ENCODE measurements around the gene TENM4.

TENM4 gene

GRCh38 chr11:79369055-79369454 lies 71.8 kb downstream of the TENM4 start:
- TF ChIP-seq FOXM1 (IDR thresholded peaks at IDR 0.05; ENCODE audit: borderline replicate concordance) (no peak), L3MBTL2 (conservative IDR thresholded peaks at IDR 0.05) (no peak), SP1 (IDR thresholded peaks at IDR 0.05) (no peak), FOXK2 (IDR thresholded peaks at IDR 0.05) (no peak)
- ChIA-PET CTCF (no interaction called here), POLR2A (no interaction called here)
- DNase-seq (ENCODE audit: extremely low spot score) = no peak

- DNase-seq (ENCODE audit: extremely low spot score) = no peak
- ChIA-PET CTCF (no interaction called here), POLR2A (no interaction called here)
- TF ChIP-seq PKNOX1 (IDR thresholded peaks at IDR 0.05) = no peak
- no peak for TF ChIP-seq ARNT (IDR thresholded peaks at IDR 0.05)
- no peak for TF ChIP-seq BHLHE40 (IDR thresholded peaks at IDR 0.05; ENCODE audit: borderline replicate concordance)
- no peak for TF ChIP-seq TARDBP (IDR thresholded peaks at IDR 0.05)
- no peak for TF ChIP-seq SP1 (IDR thresholded peaks at IDR 0.05)
- TF ChIP-seq FOXM1 (IDR thresholded peaks at IDR 0.05; ENCODE audit: borderline replicate concordance) = no peak
- no peak for TF ChIP-seq L3MBTL2 (conservative IDR thresholded peaks at IDR 0.05)
- no peak for TF ChIP-seq ZNF384 (IDR thresholded peaks at IDR 0.05)
- no peak for TF ChIP-seq HDGF (IDR thresholded peaks at IDR 0.05; ENCODE audit: borderline replicate concordance)
- TF ChIP-seq CTBP1 (IDR thresholded peaks at IDR 0.05; ENCODE audit: borderline replicate concordance) = no peak
- TF ChIP-seq ELF4 (IDR thresholded peaks at IDR 0.05) = no peak
- TF ChIP-seq FOXK2 (IDR thresholded peaks at IDR 0.05) = no peak
- no peak for TF ChIP-seq NFRKB (IDR thresholded peaks at IDR 0.05)
- TF ChIP-seq LEF1 (IDR thresholded peaks at IDR 0.05; ENCODE audit: borderline replicate concordance) = no peak
- no peak for TF ChIP-seq SUZ12 (IDR thresholded peaks at IDR 0.05)
- no peak for TF ChIP-seq FOXA1 (IDR thresholded peaks at IDR 0.05)
Observed at GRCh38 chr11:79367844-79368243, 73.0 kb downstream of the TENM4 start.

GRCh38 chr11:79366218-79366617 lies 74.6 kb downstream of the TENM4 start:
- no peak for TF ChIP-seq L3MBTL2 (conservative IDR thresholded peaks at IDR 0.05)
- no peak for TF ChIP-seq ARNT (IDR thresholded peaks at IDR 0.05)
- no peak for TF ChIP-seq LEF1 (IDR thresholded peaks at IDR 0.05; ENCODE audit: borderline replicate concordance)
- TF ChIP-seq ZNF384 (IDR thresholded peaks at IDR 0.05) = no peak
- TF ChIP-seq PKNOX1 (IDR thresholded peaks at IDR 0.05) = no peak
- no peak for TF ChIP-seq TARDBP (IDR thresholded peaks at IDR 0.05)
- no peak for TF ChIP-seq FOXM1 (IDR thresholded peaks at IDR 0.05; ENCODE audit: borderline replicate concordance)
- no peak for TF ChIP-seq SP1 (IDR thresholded peaks at IDR 0.05)
- no peak for TF ChIP-seq ELF4 (IDR thresholded peaks at IDR 0.05)
- CTCF ChIA-PET = no interaction called here
- POLR2A ChIA-PET = no interaction called here
- DNase-seq (ENCODE audit: extremely low spot score) = no peak

- POLR2A ChIA-PET = no interaction called here
- DNase-seq (ENCODE audit: extremely low spot score) = no peak
- TF ChIP-seq FOXA1 (IDR thresholded peaks at IDR 0.05) (no peak), BHLHE40 (IDR thresholded peaks at IDR 0.05; ENCODE audit: borderline replicate concordance) (no peak), NFRKB (IDR thresholded peaks at IDR 0.05) (no peak), HDGF (IDR thresholded peaks at IDR 0.05; ENCODE audit: borderline replicate concordance) (no peak), PKNOX1 (IDR thresholded peaks at IDR 0.05) (no peak), ZNF384 (IDR thresholded peaks at IDR 0.05) (no peak), ARNT (IDR thresholded peaks at IDR 0.05) (no peak)
- CTCF ChIA-PET = no interaction called here
Observed at GRCh38 chr11:79363861-79364378, 76.9 kb downstream of the TENM4 start.

- TF ChIP-seq ZNF384 (IDR thresholded peaks at IDR 0.05) (no peak), FOXA1 (IDR thresholded peaks at IDR 0.05) (no peak), BHLHE40 (IDR thresholded peaks at IDR 0.05; ENCODE audit: borderline replicate concordance) (no peak), NFRKB (IDR thresholded peaks at IDR 0.05) (no peak)
- DNase-seq (ENCODE audit: extremely low spot score) = no peak
- POLR2A ChIA-PET = no interaction called here
- CTCF ChIA-PET = no interaction called here
Observed at GRCh38 chr11:79363256-79363655, 77.6 kb downstream of the TENM4 start.

- TF ChIP-seq FOXK2 (IDR thresholded peaks at IDR 0.05) = no peak
- no peak for TF ChIP-seq FOXM1 (IDR thresholded peaks at IDR 0.05; ENCODE audit: borderline replicate concordance)
- no peak for TF ChIP-seq ZNF384 (IDR thresholded peaks at IDR 0.05)
- no peak for TF ChIP-seq L3MBTL2 (conservative IDR thresholded peaks at IDR 0.05)
- no peak for TF ChIP-seq TARDBP (IDR thresholded peaks at IDR 0.05)
- no peak for TF ChIP-seq SP1 (IDR thresholded peaks at IDR 0.05)
- TF ChIP-seq CTBP1 (IDR thresholded peaks at IDR 0.05; ENCODE audit: borderline replicate concordance) = no peak
- TF ChIP-seq FOXA1 (IDR thresholded peaks at IDR 0.05) = no peak
- no peak for TF ChIP-seq ARNT (IDR thresholded peaks at IDR 0.05)
- no peak for TF ChIP-seq NFRKB (IDR thresholded peaks at IDR 0.05)
- TF ChIP-seq LEF1 (IDR thresholded peaks at IDR 0.05; ENCODE audit: borderline replicate concordance) = no peak
- no peak for TF ChIP-seq BHLHE40 (IDR thresholded peaks at IDR 0.05; ENCODE audit: borderline replicate concordance)
- TF ChIP-seq HDGF (IDR thresholded peaks at IDR 0.05; ENCODE audit: borderline replicate concordance) = no peak
- no peak for TF ChIP-seq SUZ12 (IDR thresholded peaks at IDR 0.05)
- TF ChIP-seq PKNOX1 (IDR thresholded peaks at IDR 0.05) = no peak
- TF ChIP-seq ELF4 (IDR thresholded peaks at IDR 0.05) = no peak
- ChIA-PET CTCF (no interaction called here), POLR2A (no interaction called here)
- no peak for DNase-seq (ENCODE audit: extremely low spot score)
Observed at GRCh38 chr11:79362821-79363220, 78.0 kb downstream of the TENM4 start.

Data from HEK293T (cell line).